ENCODE measurements around the gene TGFBRAP1.

TGFBRAP1 gene

GRCh38 chr2:105231232-105231619 is 98.3 kb downstream of the TGFBRAP1 start:
- H3K9me3 Mint-ChIP-seq (ENCODE audit: low read depth): no peaks in the 10 kb centered on the region
- peaks cover 5% of the 10 kb centered on the region for H3K4me1 Mint-ChIP-seq (ENCODE audit: low read depth)
- no peak overlapping the region for H3K4me3 Mint-ChIP-seq
- H3K27me3 Mint-ChIP-seq: peaks cover 2% of the 10 kb centered on the region
- no peaks in the 10 kb centered on the region for H3K36me3 Mint-ChIP-seq
- no peak overlapping the region for H3K27ac Mint-ChIP-seq

- Mint-ChIP-seq H3K36me3 (no peaks in the 10 kb centered on the region), H3K4me1 (ENCODE audit: low read depth) (no peaks in the 10 kb centered on the region), H3K27ac (no peak overlapping the region), H3K4me3 (no peak overlapping the region), H3K9me3 (ENCODE audit: low read depth) (no peaks in the 10 kb centered on the region), H3K27me3 (peaks cover 2% of the 10 kb centered on the region)
Observed at GRCh38 chr2:105224444-105224843, 105.1 kb downstream of the TGFBRAP1 start.

- H3K9me3 Mint-ChIP-seq (ENCODE audit: low read depth): no peaks in the 10 kb centered on the region
- no peaks in the 10 kb centered on the region for H3K4me1 Mint-ChIP-seq (ENCODE audit: low read depth)
- H3K27me3 Mint-ChIP-seq: peaks cover 1% of the 10 kb centered on the region
- H3K4me3 Mint-ChIP-seq: no peak overlapping the region
- H3K36me3 Mint-ChIP-seq: no peaks in the 10 kb centered on the region
- no peak overlapping the region for H3K27ac Mint-ChIP-seq
Observed at GRCh38 chr2:105220604-105221003, 108.9 kb downstream of the TGFBRAP1 start.

GRCh38 chr2:105215586-105216192 is 113.8 kb downstream of the TGFBRAP1 start:
- Mint-ChIP-seq H3K4me3 (no peak overlapping the region), H3K27ac (no peak overlapping the region)

More at GRCh38 chr2:105215586-105216192, 113.8 kb downstream of the TGFBRAP1 start:
- H3K27me3 Mint-ChIP-seq: peaks cover 1% of the 10 kb centered on the region
- H3K9me3 Mint-ChIP-seq (ENCODE audit: low read depth): no peaks in the 10 kb centered on the region
- H3K4me1 Mint-ChIP-seq (ENCODE audit: low read depth): no peaks in the 10 kb centered on the region
- no peaks in the 10 kb centered on the region for H3K36me3 Mint-ChIP-seq

All from activated naive CD8-positive, alpha-beta T cell (primary cell).